ENCODE measurements around the gene BAG2.

DNA sequence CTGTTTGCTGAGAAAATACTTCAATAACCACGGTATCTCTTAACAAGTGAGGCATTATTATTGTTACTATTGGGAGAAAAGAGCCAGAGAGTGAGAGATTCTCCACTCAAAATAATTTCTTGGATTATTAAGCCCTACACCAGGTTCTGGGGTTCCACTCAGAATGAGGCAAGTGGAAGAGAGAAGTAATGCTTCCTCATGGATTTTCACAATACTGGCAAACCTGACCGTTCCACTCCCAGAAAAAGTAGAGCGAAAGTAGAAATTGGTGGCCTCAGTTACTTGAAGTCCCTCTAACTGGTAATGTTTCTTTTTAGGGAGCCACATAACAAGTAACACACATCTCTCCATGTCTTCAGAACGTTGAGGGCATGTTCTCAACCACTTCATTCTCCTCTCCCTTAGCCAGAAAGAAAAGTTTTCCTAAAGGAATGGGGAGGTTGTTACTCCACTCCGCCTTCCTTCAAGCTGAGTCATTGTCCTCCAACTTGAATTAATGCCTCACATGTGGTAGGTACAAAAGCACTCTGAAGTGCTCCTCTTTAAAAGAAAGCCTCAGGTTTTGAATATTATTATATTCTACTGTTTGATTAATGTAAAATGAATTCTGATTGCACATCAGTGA, 1.9 kb downstream of the BAG2 start:
- TF ChIP-seq, protein P1, sequence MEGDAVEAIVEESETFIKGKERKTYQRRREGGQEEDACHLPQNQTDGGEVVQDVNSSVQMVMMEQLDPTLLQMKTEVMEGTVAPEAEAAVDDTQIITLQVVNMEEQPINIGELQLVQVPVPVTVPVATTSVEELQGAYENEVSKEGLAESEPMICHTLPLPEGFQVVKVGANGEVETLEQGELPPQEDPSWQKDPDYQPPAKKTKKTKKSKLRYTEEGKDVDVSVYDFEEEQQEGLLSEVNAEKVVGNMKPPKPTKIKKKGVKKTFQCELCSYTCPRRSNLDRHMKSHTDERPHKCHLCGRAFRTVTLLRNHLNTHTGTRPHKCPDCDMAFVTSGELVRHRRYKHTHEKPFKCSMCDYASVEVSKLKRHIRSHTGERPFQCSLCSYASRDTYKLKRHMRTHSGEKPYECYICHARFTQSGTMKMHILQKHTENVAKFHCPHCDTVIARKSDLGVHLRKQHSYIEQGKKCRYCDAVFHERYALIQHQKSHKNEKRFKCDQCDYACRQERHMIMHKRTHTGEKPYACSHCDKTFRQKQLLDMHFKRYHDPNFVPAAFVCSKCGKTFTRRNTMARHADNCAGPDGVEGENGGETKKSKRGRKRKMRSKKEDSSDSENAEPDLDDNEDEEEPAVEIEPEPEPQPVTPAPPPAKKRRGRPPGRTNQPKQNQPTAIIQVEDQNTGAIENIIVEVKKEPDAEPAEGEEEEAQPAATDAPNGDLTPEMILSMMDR (IDR thresholded peaks at IDR 0.05), result no peak
- TF ChIP-seq POLR2A (IDR thresholded peaks at IDR 0.05), result no peak
